Inflammatory macrophage treated with lipopolysaccharide for 4 hours (primary cell): Measurements from ENCODE around the gene DCDC2C.
A peak's percentile ranks its signal among the peaks of the same experiment; 100 is the strongest.
"Not testable (repeated sequence)": the region's sequence is repeated elsewhere in the genome, so short reads cannot be mapped to it uniquely, and the experiment has no call there.

Experiments
- DNase-seq: peaks from one replicate; pipeline ENCODE4 v3.0.0-alpha.2; 2020

DCDC2C gene

DNA sequence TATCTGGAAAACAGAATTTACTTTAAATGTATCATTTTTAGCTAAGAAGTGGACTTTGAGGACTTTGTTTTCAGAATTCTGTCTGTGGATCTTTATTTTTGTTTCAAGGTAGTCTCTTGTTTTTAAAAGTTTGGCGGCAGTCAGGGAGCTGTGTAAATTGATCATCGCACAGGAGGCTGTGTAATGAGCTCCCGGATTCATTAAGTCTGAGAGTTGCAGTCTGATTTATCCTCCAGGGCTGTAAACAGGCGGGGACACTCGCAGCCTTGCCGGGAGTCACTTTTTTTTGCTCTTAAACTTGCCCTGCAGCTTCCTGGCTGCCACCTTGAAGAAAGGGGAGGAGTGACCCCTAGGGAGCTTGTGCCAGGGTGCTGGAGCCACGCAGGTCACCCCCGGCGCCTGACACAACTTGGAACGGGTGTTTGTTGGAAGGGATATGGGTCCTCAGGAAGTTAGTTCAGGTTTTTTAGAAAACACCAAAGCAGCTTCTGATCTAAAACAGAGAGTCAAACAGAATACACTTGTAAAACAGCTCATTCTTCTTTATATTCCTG, 76.2 kb downstream of the DCDC2C start:
- no peak for DNase-seq

DNA sequence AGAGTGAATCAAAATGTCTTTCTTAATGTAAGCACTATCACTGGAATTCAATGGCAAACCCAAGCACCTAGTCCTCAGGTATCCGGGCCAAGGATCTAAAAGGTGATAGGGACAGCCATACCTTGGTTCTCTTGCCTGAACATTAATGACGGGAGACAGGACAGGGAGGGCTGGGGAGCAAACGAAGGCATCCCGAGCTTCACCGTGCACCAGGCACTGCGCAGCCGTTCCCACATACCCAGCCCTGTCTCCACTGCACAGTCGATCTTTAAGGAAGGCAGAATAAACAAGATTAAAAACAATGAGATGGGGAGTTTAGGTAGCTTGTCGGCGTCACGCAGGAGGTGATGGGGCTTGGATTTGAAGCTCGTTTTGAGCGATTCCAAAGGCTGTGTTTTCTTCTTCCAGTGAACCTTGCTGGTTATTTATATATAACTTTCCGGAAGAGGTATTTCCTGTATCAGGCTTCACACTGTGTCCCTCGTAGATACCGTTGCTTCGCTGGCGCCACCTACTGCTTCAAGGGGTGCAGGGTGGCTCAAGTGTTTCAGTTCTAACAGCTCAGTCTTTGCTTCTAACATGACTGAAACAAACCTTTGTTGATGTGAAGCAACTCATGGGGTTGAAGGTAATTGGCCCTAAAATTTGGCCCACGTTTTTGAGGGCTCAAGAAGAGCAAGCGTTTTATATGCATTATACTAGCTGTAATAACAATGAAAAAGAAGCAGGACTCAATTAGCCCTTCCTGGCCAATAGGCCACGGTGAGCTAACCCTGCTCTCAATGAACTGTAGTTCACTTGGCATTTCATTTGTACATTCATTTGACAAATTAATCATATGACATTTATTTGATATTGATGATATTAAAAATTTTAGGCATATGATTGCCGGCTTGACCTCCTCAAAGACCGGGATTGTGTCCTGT, 77.4 kb downstream of the DCDC2C start:
- peak; percentile 39 for DNase-seq

- no peak for DNase-seq
Observed at GRCh38 chr2:3784731-3785130, 81.4 kb downstream of the DCDC2C start.

DNA sequence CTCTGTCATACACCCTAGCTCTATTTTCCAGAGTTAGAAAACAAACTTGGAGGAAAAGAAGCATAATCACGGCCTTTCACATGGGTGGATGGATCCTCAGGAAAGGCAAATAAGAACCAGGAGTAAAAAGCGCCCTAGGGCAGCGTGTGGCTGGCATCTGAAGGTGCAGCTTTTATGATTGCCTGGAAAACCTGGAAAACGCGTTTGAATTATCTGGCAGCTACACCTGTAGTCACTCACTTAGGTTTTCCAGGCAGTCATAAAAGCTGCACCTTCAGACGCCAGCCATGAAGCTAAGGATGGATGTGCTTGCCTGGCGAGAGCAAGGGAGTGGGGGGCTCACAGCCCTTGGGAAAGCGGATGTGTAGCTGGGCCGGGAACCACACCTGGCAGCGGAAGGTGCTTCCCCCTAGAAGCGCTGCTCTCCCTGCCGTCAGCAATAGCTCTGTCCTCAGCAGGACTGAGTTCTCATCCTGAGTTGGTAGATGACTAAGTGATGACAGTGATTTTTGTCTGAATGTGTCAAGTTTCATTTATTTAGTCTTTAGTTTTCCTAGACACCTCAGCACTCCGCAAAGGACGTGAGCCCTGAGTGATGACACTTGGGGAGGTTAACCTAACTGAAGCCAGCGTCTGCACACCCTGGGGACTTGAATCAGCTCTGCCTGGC, 82.0 kb downstream of the DCDC2C start:
- no peak for DNase-seq

DNA sequence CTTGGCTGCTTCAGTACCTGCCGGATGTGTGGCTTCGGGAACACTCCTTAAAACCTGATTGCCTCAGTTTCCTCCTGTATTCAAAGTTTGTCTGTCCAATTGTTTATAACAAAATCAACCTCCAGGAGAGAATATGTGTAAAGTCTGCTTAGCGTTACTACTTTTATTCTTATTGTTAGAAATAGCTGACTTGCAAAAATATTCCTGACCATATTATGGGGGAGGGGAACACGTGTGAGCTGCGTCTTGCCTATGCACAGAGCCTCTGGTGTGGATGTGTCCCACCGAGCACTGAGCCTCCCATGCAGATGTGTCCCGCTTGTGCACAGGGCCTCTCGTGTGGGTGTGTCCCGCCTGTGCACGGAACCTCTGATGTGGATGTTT, 82.5 kb downstream of the DCDC2C start:
- no peak for DNase-seq

DNA sequence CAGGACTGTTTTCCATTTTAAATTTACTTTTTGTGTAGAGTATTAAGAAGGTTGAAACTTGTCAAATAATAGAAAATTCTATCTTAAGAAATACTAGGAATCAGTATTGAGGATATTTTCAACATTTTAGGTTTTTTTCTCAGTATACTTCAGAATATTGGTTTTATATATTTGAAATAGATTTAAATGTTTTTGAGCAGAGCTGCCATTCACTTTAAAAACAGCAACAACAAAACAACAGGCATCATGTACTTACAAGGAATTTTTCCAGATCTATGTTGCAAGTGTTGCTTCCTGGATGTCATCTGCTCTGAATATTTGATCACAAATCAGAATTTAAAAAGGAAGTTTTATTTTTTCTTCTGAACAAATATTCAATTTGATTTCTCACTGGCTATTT, 84.4 kb downstream of the DCDC2C start:
- no peak for DNase-seq

GRCh38 chr2:3789256-3789655, 85.9 kb downstream of the DCDC2C start:
- no peak for DNase-seq

DNA sequence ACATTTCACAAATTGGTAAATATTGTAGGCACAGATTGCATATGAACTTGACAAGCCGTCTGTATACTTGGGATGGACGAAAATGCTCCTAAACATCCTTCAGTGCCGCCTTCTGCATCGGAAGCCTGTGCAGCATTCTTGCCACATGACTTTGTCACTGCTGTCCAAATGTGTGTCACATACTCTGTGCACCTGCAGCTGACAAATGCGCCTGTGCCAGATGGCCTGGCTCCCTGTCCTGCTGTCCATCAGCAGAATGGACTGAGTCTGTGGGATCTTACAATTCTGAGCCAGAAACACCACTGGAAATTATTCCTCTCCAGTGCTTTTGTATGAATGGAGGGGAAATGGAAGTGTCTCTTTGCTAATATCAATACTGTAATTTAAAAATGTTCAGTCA, 89.9 kb downstream of the DCDC2C start:
- DNase-seq: no peak

- no peak for DNase-seq
Observed at GRCh38 chr2:3801506-3801905, 98.1 kb downstream of the DCDC2C start.

DNA sequence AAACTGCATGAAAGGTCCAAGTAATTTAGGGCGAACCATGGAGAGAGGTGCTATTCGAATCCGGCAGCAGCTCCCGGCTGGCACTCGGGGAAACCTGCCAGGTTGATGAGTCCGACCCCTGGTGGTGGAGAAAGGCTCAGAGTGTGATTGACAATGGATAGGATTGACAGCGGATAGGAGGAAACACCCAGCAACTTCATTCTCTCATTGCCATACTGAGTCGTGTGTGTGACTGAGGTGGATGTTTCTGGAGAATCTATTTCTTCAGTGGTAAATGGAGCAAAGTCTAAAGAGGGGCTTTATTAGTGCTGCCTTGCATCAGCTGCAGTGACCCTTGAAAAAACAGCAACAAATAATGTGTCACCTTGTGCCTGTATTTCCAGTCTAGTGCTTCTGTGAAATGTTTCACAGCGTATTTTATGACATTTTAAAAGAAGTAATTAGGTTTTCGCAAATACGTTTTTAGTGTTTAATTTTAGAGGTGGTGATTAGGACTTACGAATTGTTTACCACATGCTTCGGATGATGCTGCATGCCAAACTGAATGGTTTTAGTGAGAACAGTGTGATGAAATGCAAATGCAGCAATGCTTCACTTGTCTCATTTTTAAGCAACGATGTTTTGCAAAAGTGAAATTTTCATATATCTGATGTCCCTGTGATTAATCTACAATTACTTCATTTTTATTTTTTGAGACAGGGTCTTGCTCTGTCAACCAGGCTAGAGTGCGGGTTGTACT, 102.0 kb downstream of the DCDC2C start:
- DNase-seq: no peak

DNA sequence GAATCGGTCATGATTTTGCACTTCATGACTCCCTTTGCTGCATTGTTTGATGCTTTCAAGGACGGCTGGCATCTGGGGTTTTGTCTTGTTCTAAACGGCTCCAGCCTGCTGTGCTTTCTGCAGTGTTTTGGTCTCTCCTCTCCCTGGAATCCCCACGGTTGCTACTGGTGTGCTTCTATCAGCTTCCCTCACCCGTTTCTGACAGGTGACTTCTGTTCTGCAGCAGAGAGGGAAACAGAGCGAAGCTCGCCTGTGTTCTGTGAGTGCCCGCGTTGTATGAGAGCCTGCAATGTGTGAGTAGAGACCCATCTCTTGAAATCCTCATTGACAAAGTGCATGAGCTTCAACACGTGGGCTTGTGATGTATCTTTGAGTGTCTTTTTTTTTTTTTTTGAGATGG, 102.8 kb downstream of the DCDC2C start:
- DNase-seq: no peak

DNA sequence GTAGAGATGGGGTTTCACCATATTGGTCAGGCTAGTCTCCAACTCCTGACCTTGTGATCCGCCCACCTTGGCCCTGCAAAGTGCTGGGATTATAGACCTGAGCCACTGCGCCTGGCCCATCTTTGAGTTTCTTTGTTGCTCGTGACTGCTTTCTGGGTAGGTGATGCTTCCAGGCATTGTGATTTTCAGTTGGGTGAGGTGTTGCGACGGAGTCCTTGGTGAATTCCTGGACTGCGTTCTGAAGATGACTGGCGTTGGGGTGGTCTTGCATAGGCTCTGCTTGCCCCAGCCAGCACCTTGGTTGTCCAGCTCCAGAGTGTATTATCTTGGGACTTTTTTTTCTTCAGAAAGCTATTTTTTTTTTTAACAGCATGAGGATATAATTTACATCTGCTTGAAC, 103.4 kb downstream of the DCDC2C start:
- no peak for DNase-seq

DNA sequence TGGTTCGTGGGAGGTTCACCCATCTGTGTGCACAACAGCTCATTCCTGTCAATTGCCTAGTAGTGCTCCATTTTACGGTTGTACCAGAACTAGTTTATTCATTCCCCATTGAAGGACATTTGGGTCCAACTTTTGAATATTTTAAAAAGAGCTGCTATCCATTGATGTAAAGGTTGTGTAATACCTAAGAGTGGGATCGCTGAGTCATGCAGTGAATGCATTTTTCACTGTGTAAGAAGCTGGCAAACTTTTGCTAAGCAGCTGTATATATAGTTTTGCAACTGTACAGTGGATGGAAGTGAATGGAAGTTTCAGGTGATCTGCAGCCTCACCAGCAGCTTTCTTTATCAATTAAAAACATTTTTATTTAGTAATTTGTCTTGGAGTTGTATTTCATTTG, 104.5 kb downstream of the DCDC2C start:
- no peak for DNase-seq

GRCh38 chr2:3814706-3815245, 111.4 kb downstream of the DCDC2C start:
- no peak for DNase-seq

- DNase-seq: not testable (repeated sequence)
Observed at GRCh38 chr2:3817144-3817543, 113.8 kb downstream of the DCDC2C start.

- no peak for DNase-seq
Observed at GRCh38 chr2:3823748-3824147, 120.4 kb downstream of the DCDC2C start.

DNA sequence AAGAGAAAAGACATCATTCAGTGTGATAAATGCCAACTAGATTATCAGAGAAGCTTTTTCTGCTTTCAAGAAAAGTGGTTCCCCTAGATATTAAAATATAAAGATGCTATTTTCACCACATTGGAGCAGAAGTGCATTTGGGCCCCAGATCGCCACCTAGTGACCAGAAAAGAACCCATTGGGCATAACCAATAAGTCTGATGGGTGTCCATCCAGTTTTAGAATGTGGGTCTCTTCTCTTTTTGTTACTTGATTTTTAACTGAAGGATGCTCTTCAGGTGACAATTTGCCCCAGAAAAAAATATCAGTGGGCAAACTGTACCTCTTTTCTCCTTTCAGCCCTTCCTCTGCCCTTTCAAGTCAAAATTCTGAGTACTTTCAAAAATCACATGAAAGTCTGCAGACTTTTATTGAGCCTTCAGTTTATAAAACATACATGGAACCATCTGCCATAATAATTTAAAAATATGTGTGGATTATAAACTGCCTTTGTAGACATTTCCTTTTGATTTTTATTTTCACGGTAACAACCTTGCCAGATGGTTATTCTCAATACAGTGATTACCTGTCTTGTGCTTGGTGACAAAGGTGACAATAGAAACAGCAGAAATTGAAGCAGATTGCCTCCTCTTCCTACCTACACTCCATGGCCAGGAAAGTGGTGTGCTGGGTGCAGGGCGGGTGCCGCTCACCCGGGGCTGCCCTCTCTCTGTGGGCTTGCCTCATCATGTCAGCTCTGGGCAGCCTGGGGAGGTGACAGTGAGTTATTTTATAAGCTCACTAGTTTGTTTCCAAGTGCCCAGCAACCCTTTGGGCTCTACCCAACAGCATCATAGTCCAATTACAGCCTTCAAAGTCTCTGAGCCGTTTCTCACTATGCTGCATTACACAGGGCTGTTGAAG, 124.5 kb downstream of the DCDC2C start:
- peak; percentile 11 for DNase-seq

DNA sequence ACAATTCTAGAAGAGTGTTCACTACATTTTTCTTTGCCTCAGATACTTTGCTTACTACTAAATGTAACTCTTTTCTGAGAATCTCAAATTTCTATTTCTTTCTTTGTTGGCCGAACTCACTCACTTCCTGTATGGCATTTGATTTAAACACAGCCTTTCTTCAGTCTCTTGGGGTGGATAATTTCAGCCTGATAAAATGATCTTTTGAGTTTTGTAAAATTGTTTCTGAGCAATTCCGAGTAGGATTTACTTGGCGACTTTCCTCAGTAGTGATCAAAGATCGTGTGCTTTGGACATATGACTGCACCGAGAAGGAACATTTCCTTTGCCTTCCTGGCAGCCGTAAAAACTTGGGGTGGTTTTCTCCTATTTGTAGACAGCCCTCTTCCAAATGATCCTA, 127.4 kb downstream of the DCDC2C start:
- DNase-seq: no peak

- no peak for DNase-seq
Observed at GRCh38 chr2:3837086-3837485, 133.7 kb downstream of the DCDC2C start.

- DNase-seq: no peak
Observed at GRCh38 chr2:3838348-3838747, 135.0 kb downstream of the DCDC2C start.

GRCh38 chr2:3839476-3839875, 136.1 kb downstream of the DCDC2C start:
- no peak for DNase-seq

DNA sequence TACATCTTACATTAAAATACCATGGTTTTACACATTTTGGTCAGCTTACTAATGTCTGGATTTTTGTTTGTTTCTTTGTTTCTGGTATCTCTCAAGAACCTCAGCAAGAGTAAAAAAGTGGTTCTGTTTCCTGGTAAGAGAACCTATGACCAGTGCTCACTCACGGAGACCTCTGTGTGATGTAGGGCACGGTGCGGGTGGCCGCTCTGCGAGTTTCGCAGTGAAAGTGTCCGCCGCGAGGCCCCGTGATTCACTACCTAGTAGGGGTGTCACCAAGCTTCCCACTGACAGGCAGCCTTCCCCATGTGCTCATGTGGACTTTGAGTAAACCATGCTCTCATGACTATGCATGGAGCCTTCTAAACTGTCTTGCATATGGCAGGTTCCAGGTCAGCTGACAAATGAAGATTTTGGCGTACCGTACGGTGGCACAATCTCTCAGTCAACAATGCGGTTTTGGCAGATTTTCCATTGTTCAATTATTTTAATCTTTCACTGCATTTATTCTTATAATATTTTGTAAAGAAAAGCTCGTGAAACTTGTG, 137.3 kb downstream of the DCDC2C start:
- DNase-seq: no peak
